GM23338 (cell line): ENCODE results near the gene PYGB. TPM values are rescaled to one million over a fixed set of nuclear protein-coding genes. Genes with fewer than 3 reads are reported as not detected.

Experiments
- ATAC-seq: fragments of 200-7000 bp; cut with Tn5 transposase; 3 replicates; pipeline ENCODE4 v1.9.1; 2020
- DNase-seq: peaks from one replicate; pipeline ENCODE4 v3.0.0-alpha.2; 2015; ENCODE audit warnings: low spot score
- H2AFZ ChIP-seq: fragments of 200-600 bp; sonication (generic); 2 replicates; pipeline ENCODE4 v1.8.0; 2016; ENCODE audit warnings: antibody characterized with exemption, mild to moderate bottlenecking, moderate library complexity
- H3F3A ChIP-seq: fragments of 200-600 bp; sonication (generic); replicated peaks from 2 replicates; pipeline ENCODE4 v1.8.0; 2017; ENCODE audit warnings: antibody characterized with exemption, mixed run types, low read depth
- H3K27ac ChIP-seq: fragments of 200-600 bp; sonication (generic); 2 replicates; pipeline ENCODE4 v1.6.1; 2016; ENCODE audit warnings: low read depth
- H3K27me3 ChIP-seq: fragments of 200-600 bp; sonication (generic); 2 replicates; pipeline ENCODE4 v1.8.0; 2016; ENCODE audit warnings: mild to moderate bottlenecking, mixed run types, moderate library complexity; ENCODE audit not compliant: insufficient read depth
- H3K36me3 ChIP-seq: fragments of 200-600 bp; sonication (generic); 2 replicates; pipeline ENCODE4 v1.8.0; 2016; ENCODE audit warnings: mild to moderate bottlenecking; ENCODE audit not compliant: insufficient read depth
- H3K4me1 ChIP-seq: fragments of 200-600 bp; sonication (generic); 2 replicates; pipeline ENCODE4 v1.8.0; 2016; ENCODE audit warnings: mild to moderate bottlenecking, moderate library complexity; ENCODE audit not compliant: insufficient read depth
- H3K4me2 ChIP-seq: fragments of 200-600 bp; sonication (generic); 2 replicates; pipeline ENCODE4 v1.7.1; 2017; ENCODE audit warnings: mixed run types
- H3K4me3 ChIP-seq: fragments of 200-600 bp; sonication (generic); 2 replicates; pipeline ENCODE4 v1.6.1; 2016; ENCODE audit warnings: mixed run types
- H3K79me2 ChIP-seq: fragments of 200-600 bp; sonication (generic); replicated peaks from 2 replicates; pipeline ENCODE4 v1.8.0; 2017; ENCODE audit warnings: mild to moderate bottlenecking; ENCODE audit not compliant: insufficient read depth
- H3K9me2 ChIP-seq: fragments of 200-600 bp; sonication (generic); 2 replicates; pipeline ENCODE4 v1.8.0; 2017; ENCODE audit not compliant: insufficient read depth
- H4K20me1 ChIP-seq: fragments of 200-600 bp; sonication (generic); replicated peaks from 2 replicates; pipeline ENCODE4 v1.8.0; 2017; ENCODE audit warnings: mild to moderate bottlenecking; ENCODE audit not compliant: insufficient read depth
- H3K27ac Mint-ChIP-seq: 2 replicates; pipeline ENCODE4 v1.8.0; 2020; ENCODE audit warnings: inconsistent platforms, mild to moderate bottlenecking, moderate library complexity, mixed read lengths
- H3K27me3 Mint-ChIP-seq: 3 replicates; pipeline ENCODE4 v1.8.0; 2022; ENCODE audit warnings: low read depth, mild to moderate bottlenecking, moderate library complexity, mixed read lengths, inconsistent platforms; ENCODE audit not compliant: insufficient read depth, poor library complexity
- H3K36me3 Mint-ChIP-seq: 3 replicates; pipeline ENCODE4 v1.8.0; 2021; ENCODE audit warnings: low read depth, mild to moderate bottlenecking, inconsistent platforms, moderate library complexity, mixed read lengths
- H3K4me1 Mint-ChIP-seq: 3 replicates; pipeline ENCODE4 v1.8.0; 2020; ENCODE audit warnings: mild to moderate bottlenecking, inconsistent platforms, mixed read lengths
- H3K4me3 Mint-ChIP-seq: 3 replicates; pipeline ENCODE4 v1.8.0; 2021; ENCODE audit warnings: moderate library complexity, mild to moderate bottlenecking, inconsistent platforms, mixed read lengths
- H3K9me3 Mint-ChIP-seq: 3 replicates; pipeline ENCODE4 v1.8.0; 2020; ENCODE audit warnings: moderate library complexity, mild to moderate bottlenecking, inconsistent platforms, mixed read lengths
- CREB1 ChIP-seq: fragments of 250-450 bp; sonication (Bioruptor Pico); IDR thresholded peaks from 2 replicates; pipeline ENCODE4 v1.5.0; 2020; ENCODE audit warnings: low read depth, mild to moderate bottlenecking, moderate library complexity
- CTCF ChIP-seq, 2 experiments: fragments of 200-600 bp in 1 of 2; sonication (generic) in 1 of 2; conservative IDR thresholded peaks; 2 replicates each; pipeline versions ENCODE4 v1.5.1 to v1.6.1; 2016 to 2017; ENCODE audit warnings: antibody characterized with exemption in 2 of 2, low read depth in 2 of 2, mild to moderate bottlenecking in 2 of 2, moderate library complexity in 1 of 2
- EZH2phosphoT487 ChIP-seq: fragments of 200-600 bp; sonication (generic); IDR thresholded peaks from one replicate; pipeline ENCODE4 v1.8.1; 2018; ENCODE audit warnings: antibody characterized with exemption; ENCODE audit not compliant: unreplicated experiment
- NANOG ChIP-seq: IDR thresholded peaks from 2 replicates; pipeline ENCODE4 v1.6.1; 2016; ENCODE audit warnings: antibody characterized with exemption, borderline replicate concordance
- REST ChIP-seq: IDR thresholded peaks from one replicate; pipeline ENCODE4 v1.6.1; 2018; ENCODE audit warnings: antibody characterized with exemption; ENCODE audit not compliant: unreplicated experiment
- ZNF114 ChIP-seq: fragments of 250-450 bp; sonication (Bioruptor Pico); IDR thresholded peaks from 2 replicates; pipeline ENCODE4 v1.5.0; 2020; ENCODE audit warnings: mild to moderate bottlenecking, moderate library complexity
- ZNF331 ChIP-seq: fragments of 250-450 bp; sonication (Bioruptor Pico); IDR thresholded peaks from 2 replicates; pipeline ENCODE4 v1.5.0; 2020; ENCODE audit warnings: low read depth, mild to moderate bottlenecking, moderate library complexity
- polyA plus RNA-seq: library from polyadenylated mRNA; unstranded; fragments of >200 nt; fragmentation: Nextera tagmentation; extraction: Ambion mirVana; gene quantifications from 2 replicates; pipeline ENCODE4 v1.2.1, GENCODE V29; 2016
- total RNA-seq: library from RNA; depleted of rRNA; stranded (reverse); fragments of >200 nt; shearing (Covaris generic); gene quantifications from 2 replicates; pipeline ENCODE4 v1.2.3, GENCODE V29; 2014

The PYGB gene
- total and polyA plus RNA-seq, 2 experiments from 2014 or later = 15.6 to 64.0 TPM

- H3K36me3 ChIP-seq = peaks cover 4% of the 10 kb centered on the region; the same call in 1 of the 2 replicates
- DNase-seq = peak; percentile 89
Measured at GRCh38 chr20:25294459-25295385, 46.8 kb downstream of the PYGB start.

GRCh38 chr20:25295386-25296093 is 47.7 kb downstream of the PYGB start:
- H3K4me2 ChIP-seq = no peak overlapping the region
- Mint-ChIP-seq H3K9me3 (no peaks in the 10 kb centered on the region; the same call in 1 of the 3 replicates), H3K36me3 (peaks cover 25% of the 10 kb centered on the region), H3K27me3 (peaks cover 29% of the 10 kb centered on the region), H3K4me3 (no peak overlapping the region), H3K27ac (peak overlapping the region; percentile 52; the same call in 1 of the 2 replicates), H3K4me1 (peaks cover 28% of the 10 kb centered on the region)
- no peaks in the 10 kb centered on the region for H3K9me2 ChIP-seq
- peaks cover 13% of the 10 kb centered on the region; the same call in 1 of the 2 replicates for H3F3A ChIP-seq
- peak; percentile 41 for DNase-seq
- H3K27me3 ChIP-seq = no peaks in the 10 kb centered on the region
- no peak overlapping the region for H3K4me3 ChIP-seq
- TF ChIP-seq EZH2phosphoT487 = no peak
- TF ChIP-seq REST = no peak
- peak overlapping the region; percentile 39; the same call in 1 of the 2 replicates for H3K27ac ChIP-seq
- ATAC-seq = peak; percentile 8
- peaks cover 9% of the 10 kb centered on the region; the same call in 1 of the 2 replicates for H3K4me1 ChIP-seq
- no peaks in the 10 kb centered on the region for H3K79me2 ChIP-seq
- H3K36me3 ChIP-seq = peaks cover 4% of the 10 kb centered on the region; the same call in 1 of the 2 replicates
- no peak overlapping the region for H2AFZ ChIP-seq
- 0 out of 2 replicates have a peak, but pooled peaks cover 3% of the 10 kb centered on the region for H4K20me1 ChIP-seq

More at GRCh38 chr20:25294459-25295385, 46.8 kb downstream of the PYGB start:
- peaks cover 26% of the 10 kb centered on the region for H3K36me3 Mint-ChIP-seq
- Histone ChIP-seq H3K27me3 (no peaks in the 10 kb centered on the region), H4K20me1 (0 out of 2 replicates have a peak, but pooled peaks cover 3% of the 10 kb centered on the region), H3K4me2 (no peak overlapping the region), H3K9me2 (no peaks in the 10 kb centered on the region), H2AFZ (no peak overlapping the region), H3K4me3 (no peak overlapping the region), H3K79me2 (no peaks in the 10 kb centered on the region), H3K4me1 (peaks cover 9% of the 10 kb centered on the region; the same call in 1 of the 2 replicates), H3F3A (peaks cover 11% of the 10 kb centered on the region; the same call in 1 of the 2 replicates), H3K27ac (no peak overlapping the region)
- H3K9me3 Mint-ChIP-seq = no peaks in the 10 kb centered on the region; the same call in 1 of the 3 replicates
- H3K4me3 Mint-ChIP-seq = no peak overlapping the region
- TF ChIP-seq ZNF114 = no peak
- TF ChIP-seq NANOG = no peak
- peak; percentile 89 to 98 for TF ChIP-seq CTCF (conservative IDR thresholded peaks at IDR 0.05; ENCODE audit: low read depth in 2 of 2)
- 0 out of 2 replicates have a peak, but pooled peaks have one; percentile 32 for TF ChIP-seq CREB1 (CRISPR knock-in tag)
- TF ChIP-seq ZNF331 = no peak
- no peak for TF ChIP-seq EZH2phosphoT487
- peaks cover 32% of the 10 kb centered on the region for H3K27me3 Mint-ChIP-seq
- H3K27ac Mint-ChIP-seq = no peak overlapping the region
- peak; percentile 84 for ATAC-seq
- peaks cover 28% of the 10 kb centered on the region for H3K4me1 Mint-ChIP-seq
